Measurements from ENCODE around the gene PPT2.
"Not testable (repeated sequence)": the region's sequence is repeated elsewhere in the genome, so short reads cannot be mapped to it uniquely, and the experiment has no call there.

PPT2 gene

GRCh38 chr6:32204268-32204715 lies 50.4 kb downstream of the PPT2 start:
- DNase-seq (ENCODE audit: low read depth in 3 of 3): no peak

GRCh38 chr6:32208996-32209395 lies 55.1 kb downstream of the PPT2 start:
- DNase-seq (ENCODE audit: low read depth in 3 of 3): no peak

- no peak for DNase-seq (ENCODE audit: low read depth in 3 of 3)
These were observed 56.3 kb downstream of the PPT2 start for GRCh38 chr6:32210191-32210601.

- not testable (repeated sequence) for DNase-seq (ENCODE audit: low read depth in 3 of 3)
These were observed 57.5 kb downstream of the PPT2 start for GRCh38 chr6:32211432-32211831.

- no peak for DNase-seq (ENCODE audit: low read depth in 3 of 3)
These were observed 58.3 kb downstream of the PPT2 start for GRCh38 chr6:32212076-32212760.

All from stimulated activated CD4-positive, alpha-beta T cell treated with anti-CD3 and anti-CD28 coated beads, TNF-alpha, amount 100 ng/mL, for 4 hours (primary cell).